ENCODE measurements around the gene TMEM223. TPM values are rescaled to one million over a fixed set of nuclear protein-coding genes. Genes with fewer than 3 reads are reported as not detected.
"Not testable (repeated sequence)": the region's sequence is repeated elsewhere in the genome, so short reads cannot be mapped to it uniquely, and the experiment has no call there.

TMEM223 gene
- total RNA-seq, 4 donors from 2014 or later, result 10.1 to 42.1 (median 29.6) TPM

DNA sequence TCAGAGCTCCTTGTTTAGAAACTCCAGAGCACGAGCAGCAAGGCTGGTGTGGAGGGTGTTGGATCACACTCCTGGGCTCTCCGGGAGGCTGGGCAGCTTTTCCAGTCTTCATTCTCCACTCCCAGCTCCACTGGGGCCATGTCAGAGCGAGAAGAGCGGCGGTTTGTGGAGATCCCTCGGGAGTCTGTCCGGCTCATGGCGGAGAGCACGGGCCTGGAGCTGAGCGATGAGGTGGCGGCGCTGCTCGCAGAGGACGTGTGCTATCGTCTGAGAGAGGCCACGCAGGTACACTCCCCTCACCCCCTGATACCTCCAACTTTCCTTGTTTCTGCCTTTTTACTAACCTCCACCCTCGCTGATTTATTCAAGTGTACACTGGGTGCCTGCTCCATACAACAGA, 16.2 kb downstream of the TMEM223 start:
- whole genome bisulfite sequencing, 2 donors (ENCODE audit: low coverage in 1 of 2), result 91 to 100% methylated on average over 1 to 17 of the region's 17 CpGs
- H3K36me3 ChIP-seq, result peaks cover 0 to 12% (median 4%) of the 10 kb centered on the region in 4 donors
- H3K27me3 ChIP-seq, result no peaks in the 10 kb centered on the region
- no peak overlapping the region for H3K27ac ChIP-seq
- in situ Hi-C loops (cut with MboI; ENCODE audit: low pct_ligation_motif_present in 1 of 4, low pct_unique_long_range_greater_than_20kb in 1 of 4, low sequenced_read_pairs in 3 of 4), result no loop called here
- intact Hi-C loops (cut with DNase I; ENCODE audit: low total_unique reads), result no loop called here
- no peaks in the 10 kb centered on the region for H3K9me3 ChIP-seq
- TF ChIP-seq CTCF (IDR thresholded peaks at IDR 0.05), result no peak
- TF ChIP-seq POLR2A (IDR thresholded peaks at IDR 0.05), result no peak
- TF ChIP-seq EP300 (IDR thresholded peaks at IDR 0.05; ENCODE audit: low read depth), result no peak
- no peak for TF ChIP-seq POLR2AphosphoS5 (IDR thresholded peaks at IDR 0.05)
- no peak overlapping the region for H3K4me3 ChIP-seq
- DNase-seq, result no peak
- peaks cover 8 to 12% (median 10%) of the 10 kb centered on the region in 4 donors for H3K4me1 ChIP-seq

DNA sequence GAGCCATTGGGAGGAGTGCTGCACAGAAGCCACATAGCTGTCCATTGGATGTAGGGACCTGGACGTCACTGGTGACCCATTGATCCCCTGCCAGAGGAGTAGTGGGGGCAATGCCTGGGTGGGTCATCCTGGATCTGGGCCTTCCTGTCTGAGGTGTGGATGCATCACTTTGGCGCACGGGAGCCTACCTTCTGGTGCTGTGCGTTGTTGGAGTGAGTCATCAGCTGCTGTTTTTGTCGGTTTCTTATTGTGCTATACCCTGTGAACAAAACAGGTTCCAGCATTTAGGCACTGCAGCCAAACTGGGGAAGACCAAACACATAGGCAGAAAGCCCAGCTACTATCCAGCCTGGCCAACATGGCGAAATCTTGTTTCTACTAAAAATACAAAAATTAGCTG, 17.4 kb downstream of the TMEM223 start:
- Histone ChIP-seq H3K4me3 (no peak overlapping the region), H3K27me3 (no peaks in the 10 kb centered on the region), H3K4me1 (peaks cover 15 to 24% (median 20%) of the 10 kb centered on the region in 4 donors), H3K9me3 (no peaks in the 10 kb centered on the region), H3K36me3 (peaks cover 0 to 12% (median 2%) of the 10 kb centered on the region in 4 donors), H3K27ac (no peak overlapping the region)
- 88 to 100% methylated on average over 2 to 6 of the region's 6 CpGs for WGBS, 2 donors (ENCODE audit: low coverage in 1 of 2)
- intact Hi-C loops (cut with DNase I; ENCODE audit: low total_unique reads) (no loop called here), in situ Hi-C loops (cut with MboI; ENCODE audit: low pct_ligation_motif_present in 1 of 4, low pct_unique_long_range_greater_than_20kb in 1 of 4, low sequenced_read_pairs in 3 of 4) (no loop called here)
- no peak for DNase-seq
- TF ChIP-seq CTCF (IDR thresholded peaks at IDR 0.05) (no peak), POLR2AphosphoS5 (IDR thresholded peaks at IDR 0.05) (no peak), EP300 (IDR thresholded peaks at IDR 0.05; ENCODE audit: low read depth) (no peak), POLR2A (IDR thresholded peaks at IDR 0.05) (no peak)

DNA sequence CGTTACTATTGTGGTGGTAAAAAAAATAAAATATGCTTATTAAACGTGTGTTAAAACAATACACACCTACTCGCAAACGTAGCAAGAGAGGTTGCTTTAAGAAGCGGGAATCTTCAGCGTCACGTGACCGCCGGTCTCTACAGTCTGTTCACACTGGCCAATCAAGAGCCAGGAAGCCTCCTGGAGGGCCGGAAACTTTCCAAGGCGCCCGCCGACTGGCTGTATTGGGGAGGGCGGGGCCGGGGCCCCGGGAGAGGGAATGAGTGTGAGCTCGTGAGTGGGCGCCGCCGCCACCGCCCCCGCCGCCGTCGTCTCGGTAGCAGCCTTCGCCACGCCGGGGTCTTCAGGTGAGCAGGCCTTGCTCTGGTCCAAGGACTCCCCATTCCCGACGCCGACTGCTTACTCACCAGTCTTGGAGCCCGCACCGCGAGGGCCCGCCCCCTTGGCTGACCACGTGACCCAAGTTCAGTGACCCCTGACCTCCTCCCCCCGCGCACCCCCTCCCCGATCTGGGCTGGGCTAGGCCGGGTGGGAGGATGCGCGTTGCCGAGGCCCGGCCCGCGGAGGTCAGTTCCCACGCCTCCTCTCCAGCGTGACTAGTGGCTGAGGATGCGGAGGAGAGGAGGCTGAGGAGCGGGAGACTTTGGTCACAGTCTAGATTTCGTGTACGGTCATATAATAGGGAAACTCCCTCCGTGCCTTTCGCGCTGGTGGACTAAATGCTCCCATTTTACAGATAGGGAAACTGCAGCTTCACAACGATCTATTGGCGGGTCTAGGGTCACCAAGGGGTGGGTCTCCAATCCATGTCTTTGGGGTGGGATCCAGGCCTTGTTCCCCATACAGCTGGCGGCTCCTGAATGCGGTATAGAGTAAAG, 20.4 kb downstream of the TMEM223 start, which contains the start of gene TAF6L:
Gene TAF6L (plus strand): TSS at position 253 of the 878 bp plus-strand sequence. CDS start 4,388 bp downstream, outside the sequence.
- peak within 1 kb of the TSS; percentile 56 to 76 (median 61) for H3K4me3 ChIP-seq
- peaks cover 0 to 10% (median 5%) of the 10 kb centered on the region in 4 donors for H3K36me3 ChIP-seq
- 3% methylated on average over 56 of the region's 60 CpGs; no CpG with 5 or more reads in 1 of the 2 donors for WGBS, 2 donors (ENCODE audit: low coverage in 1 of 2)
- no peaks in the 10 kb centered on the region for H3K9me3 ChIP-seq
- H3K4me1 ChIP-seq, result peaks cover 15 to 24% (median 20%) of the 10 kb centered on the region in 4 donors
- TF ChIP-seq CTCF (IDR thresholded peaks at IDR 0.05) (no peak), POLR2A (IDR thresholded peaks at IDR 0.05) (peak; percentile 61), POLR2AphosphoS5 (IDR thresholded peaks at IDR 0.05) (peak; percentile 60 to 68 (median 66)), EP300 (IDR thresholded peaks at IDR 0.05; ENCODE audit: low read depth) (no peak)
- peak; percentile 98 for DNase-seq
- in situ Hi-C loops (cut with MboI; ENCODE audit: low pct_ligation_motif_present in 1 of 4, low pct_unique_long_range_greater_than_20kb in 1 of 4, low sequenced_read_pairs in 3 of 4), result no loop called here
- intact Hi-C loops (cut with DNase I; ENCODE audit: low total_unique reads), result no loop called here
- H3K27me3 ChIP-seq, result no peaks in the 10 kb centered on the region
- H3K27ac ChIP-seq, result peak within 1 kb of the TSS; percentile 92 to 98 (median 94)

DNA sequence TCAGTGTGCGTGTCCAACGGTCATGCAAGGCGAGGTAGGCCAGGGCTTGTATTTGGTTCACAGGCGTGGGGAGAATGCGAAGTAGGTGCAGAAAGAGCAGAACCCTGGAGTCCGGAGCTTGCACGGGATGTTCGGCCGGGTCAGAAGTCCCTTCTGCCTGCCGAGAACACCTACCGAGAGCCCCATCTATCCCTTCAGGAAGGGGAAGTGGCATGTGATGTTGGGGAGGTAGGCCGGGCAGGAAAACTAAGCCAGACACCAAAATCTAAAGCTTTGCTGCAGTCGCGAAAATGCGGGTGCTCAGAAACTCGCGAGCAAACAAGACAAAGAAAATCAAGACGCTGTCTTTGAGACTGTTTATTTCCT, 21.0 kb downstream of the TMEM223 start:
- Histone ChIP-seq H3K27ac (peak overlapping the region; percentile 92 to 98 (median 94)), H3K4me1 (peaks cover 15 to 24% (median 20%) of the 10 kb centered on the region in 4 donors), H3K36me3 (peaks cover 0 to 15% (median 6%) of the 10 kb centered on the region in 4 donors), H3K27me3 (no peaks in the 10 kb centered on the region), H3K9me3 (no peaks in the 10 kb centered on the region), H3K4me3 (peak overlapping the region; percentile 2 to 65 (median 56))
- WGBS, 2 donors (ENCODE audit: low coverage in 1 of 2), result 0 to 2% methylated on average over 2 to 18 of the region's 18 CpGs
- in situ Hi-C loops (cut with MboI; ENCODE audit: low pct_ligation_motif_present in 1 of 4, low pct_unique_long_range_greater_than_20kb in 1 of 4, low sequenced_read_pairs in 3 of 4), result no loop called here
- intact Hi-C loops (cut with DNase I; ENCODE audit: low total_unique reads), result no loop called here
- DNase-seq, result peak; percentile 30
- TF ChIP-seq EP300 (IDR thresholded peaks at IDR 0.05; ENCODE audit: low read depth) (no peak), POLR2AphosphoS5 (IDR thresholded peaks at IDR 0.05) (no peak), CTCF (IDR thresholded peaks at IDR 0.05) (no peak), POLR2A (IDR thresholded peaks at IDR 0.05) (no peak)

DNA sequence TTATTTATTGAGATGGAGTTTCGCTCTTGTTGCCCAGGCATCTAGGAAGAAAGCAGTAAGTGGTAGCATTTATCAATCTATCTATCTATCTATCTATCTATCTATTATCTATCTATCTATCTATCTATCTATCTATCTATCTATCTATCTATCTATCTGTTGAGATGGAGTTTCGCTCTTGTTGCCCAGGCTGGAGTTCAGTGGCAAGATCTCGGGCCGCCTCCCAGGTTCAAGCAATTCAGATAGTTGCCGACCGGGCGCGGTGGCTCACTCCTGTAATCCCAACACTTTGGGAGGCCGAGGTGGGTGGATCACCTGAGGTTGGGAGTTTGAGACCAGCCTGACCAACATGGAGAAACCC, 31.0 kb downstream of the TMEM223 start:
- H3K4me3 ChIP-seq, result peak overlapping the region in 3 of 4 donors; percentile 54 to 74 (median 67)
- 29 to 100% methylated on average over 2 to 9 of the region's 9 CpGs for WGBS, 2 donors (ENCODE audit: low coverage in 1 of 2)
- in situ Hi-C loops (cut with MboI; ENCODE audit: low pct_ligation_motif_present in 1 of 4, low pct_unique_long_range_greater_than_20kb in 1 of 4, low sequenced_read_pairs in 3 of 4); H3K36me3 ChIP-seq; H3K9me3 ChIP-seq; DNase-seq; intact Hi-C loops (cut with DNase I; ENCODE audit: low total_unique reads); H3K27me3 ChIP-seq: not testable (repeated sequence)
- H3K27ac ChIP-seq, result peak overlapping the region; percentile 88 to 90 (median 88)
- peaks cover 10 to 23% (median 12%) of the 10 kb centered on the region in 4 donors for H3K4me1 ChIP-seq
